Fibroblast of lung (primary cell): ENCODE measurements around the gene TBP. TPM values are rescaled to one million over a fixed set of nuclear protein-coding genes. Genes with fewer than 3 reads are reported as not detected.

Source experiments
- DNase-seq, 2 donors: peaks; one replicate each; pipeline versions ENCODE4 v3.0.0 to v3.0.0-alpha.2; 2010; ENCODE audit warnings: low read depth in 2 of 2
- H2AFZ ChIP-seq: 2 replicates; pipeline ENCODE4 v1.5.1; 2012; ENCODE audit warnings: low read length, control low read depth, inconsistent platforms
- H3K27ac ChIP-seq: 2 replicates; pipeline ENCODE4 v1.5.1; 2011; ENCODE audit warnings: low read length, control low read depth; ENCODE audit not compliant: insufficient read depth
- H3K27me3 ChIP-seq: 2 replicates; pipeline ENCODE4 v1.5.1; 2011; ENCODE audit warnings: mild to moderate bottlenecking, low read length; ENCODE audit not compliant: control insufficient read depth, insufficient read depth
- H3K36me3 ChIP-seq: 2 replicates; pipeline ENCODE4 v1.5.1; 2011; ENCODE audit warnings: low read length; ENCODE audit not compliant: control insufficient read depth, insufficient read depth
- H3K4me1 ChIP-seq: 2 replicates; pipeline ENCODE4 v1.5.1; 2011; ENCODE audit warnings: low read length; ENCODE audit not compliant: control insufficient read depth, insufficient read depth; ENCODE audit errors: extremely low read depth
- H3K4me2 ChIP-seq: 2 replicates; pipeline ENCODE4 v1.5.1; 2011; ENCODE audit warnings: low read length, control low read depth; ENCODE audit not compliant: insufficient read depth; ENCODE audit errors: extremely low read depth
- H3K4me3 ChIP-seq, 4 experiments: fragments of 200-600 bp in 1 of 4; sonication (generic) in 1 of 4; replicated peaks in 1 of 4; 2 replicates each; pipeline ENCODE4 v1.5.1; 2011 to 2016; ENCODE audit warnings: low read length in 4 of 4, low read depth in 3 of 4, mild to moderate bottlenecking in 3 of 4, control low read depth in 2 of 4, inconsistent platforms in 1 of 4, mixed read lengths in 1 of 4; ENCODE audit not compliant: insufficient read depth in 1 of 4; ENCODE audit errors: control extremely low read depth in 1 of 4
- H3K79me2 ChIP-seq: 2 replicates; pipeline ENCODE4 v1.5.1; 2012; ENCODE audit warnings: mild to moderate bottlenecking, low read length, inconsistent platforms; ENCODE audit not compliant: control insufficient read depth, insufficient read depth
- H3K9ac ChIP-seq: 2 replicates; pipeline ENCODE4 v1.5.1; 2011; ENCODE audit warnings: mild to moderate bottlenecking, low read length, control low read depth; ENCODE audit not compliant: insufficient read depth
- H3K9me3 ChIP-seq: 2 replicates; pipeline ENCODE4 v1.5.1; 2012; ENCODE audit warnings: low read depth, low read length; ENCODE audit not compliant: control insufficient read depth, insufficient read depth
- H4K20me1 ChIP-seq: 2 replicates; pipeline ENCODE4 v1.5.1; 2011; ENCODE audit warnings: low read length; ENCODE audit not compliant: control insufficient read depth, insufficient read depth; ENCODE audit errors: extremely low read depth
- CTCF ChIP-seq, 2 donors: IDR thresholded peaks in 1 of 2; conservative IDR thresholded peaks in 1 of 2; 1 replicate in 1 of 2; 2 replicates in 1 of 2; pipeline ENCODE4 v1.5.1; 2011 to 2012; ENCODE audit warnings: low read length in 2 of 2, control low read depth in 1 of 2, inconsistent platforms in 1 of 2, low read depth in 1 of 2, mild to moderate bottlenecking in 1 of 2
- EZH2 ChIP-seq: IDR thresholded peaks from 2 replicates; pipeline ENCODE4 v1.5.1; 2012; ENCODE audit warnings: low read length, control low read depth, mild to moderate bottlenecking; ENCODE audit errors: missing control alignments
- polyA plus RNA-seq, 2 donors: library from polyadenylated mRNA; depleted of rRNA in 1 of 2; stranded (reverse) in 1 of 2; unstranded in 1 of 2; fragments of >200 nt; gene quantifications; 2 replicates each; pipeline ENCODE4 v1.2.1, GENCODE V29; 2011 to 2012; ENCODE audit warnings: missing spikeins in 1 of 2
- total RNA-seq: library from RNA; depleted of rRNA; stranded (reverse); fragments of >200 nt; gene quantifications from 2 replicates; pipeline ENCODE4 v1.2.1, GENCODE V29; 2014

TBP gene
- total and polyA plus RNA-seq, 2 donors (not counting 1 experiment from before 2014, with no cell fraction given) = 7.8 to 14.4 TPM

- Histone ChIP-seq H3K4me1 (no peaks in the 10 kb centered on the region), H3K4me3 (peak overlapping the region; percentile 90 to 100 (median 94)), H3K27me3 (no peaks in the 10 kb centered on the region), H3K4me2 (peak overlapping the region; percentile 86), H3K36me3 (peaks cover 2% of the 10 kb centered on the region), H3K79me2 (peaks cover 18% of the 10 kb centered on the region), H4K20me1 (no peaks in the 10 kb centered on the region), H3K9me3 (no peaks in the 10 kb centered on the region), H3K27ac (peak overlapping the region; percentile 70), H2AFZ (peak overlapping the region; percentile 99), H3K9ac (peak overlapping the region; percentile 81)
- TF ChIP-seq EZH2 (no peak), CTCF (conservative IDR thresholded peaks at IDR 0.05 in 1 of 2, IDR thresholded peaks at IDR 0.05 in 1 of 2; ENCODE audit: low read depth in 1 of 2, low read length in 2 of 2) (no peak)
- no peak for DNase-seq
These were observed 30.9 kb downstream of the TBP start for GRCh38 chr6:170584954-170585498.

- H3K27me3 ChIP-seq = no peaks in the 10 kb centered on the region
- H3K4me1 ChIP-seq = no peaks in the 10 kb centered on the region
- H3K27ac ChIP-seq = no peak overlapping the region
- no peak overlapping the region for H3K4me3 ChIP-seq
- no peak overlapping the region for H3K4me2 ChIP-seq
- H3K79me2 ChIP-seq = no peaks in the 10 kb centered on the region
- TF ChIP-seq CTCF (conservative IDR thresholded peaks at IDR 0.05 in 1 of 2, IDR thresholded peaks at IDR 0.05 in 1 of 2; ENCODE audit: low read depth in 1 of 2, low read length in 2 of 2) = no peak
- no peak for TF ChIP-seq EZH2
- no peaks in the 10 kb centered on the region for H4K20me1 ChIP-seq
- no peak overlapping the region for H3K9ac ChIP-seq
- H2AFZ ChIP-seq = no peak overlapping the region
- no peak for DNase-seq
- H3K9me3 ChIP-seq = no peaks in the 10 kb centered on the region
- H3K36me3 ChIP-seq = no peaks in the 10 kb centered on the region
These were observed 36.6 kb downstream of the TBP start for GRCh38 chr6:170590725-170591124.

- Histone ChIP-seq H4K20me1 (no peaks in the 10 kb centered on the region), H3K4me1 (no peaks in the 10 kb centered on the region), H3K27ac (no peak overlapping the region), H3K4me2 (no peak overlapping the region), H3K27me3 (no peaks in the 10 kb centered on the region), H3K4me3 (no peak overlapping the region), H2AFZ (no peak overlapping the region), H3K9me3 (no peaks in the 10 kb centered on the region), H3K36me3 (no peaks in the 10 kb centered on the region), H3K79me2 (no peaks in the 10 kb centered on the region), H3K9ac (no peak overlapping the region)
- TF ChIP-seq EZH2 (no peak), CTCF (conservative IDR thresholded peaks at IDR 0.05 in 1 of 2, IDR thresholded peaks at IDR 0.05 in 1 of 2; ENCODE audit: low read depth in 1 of 2, low read length in 2 of 2) (no peak)
- DNase-seq = no peak
These were observed 42.3 kb downstream of the TBP start for GRCh38 chr6:170596426-170596825.
